Measurements from ENCODE around the gene GREB1.

Gene GREB1

DNA sequence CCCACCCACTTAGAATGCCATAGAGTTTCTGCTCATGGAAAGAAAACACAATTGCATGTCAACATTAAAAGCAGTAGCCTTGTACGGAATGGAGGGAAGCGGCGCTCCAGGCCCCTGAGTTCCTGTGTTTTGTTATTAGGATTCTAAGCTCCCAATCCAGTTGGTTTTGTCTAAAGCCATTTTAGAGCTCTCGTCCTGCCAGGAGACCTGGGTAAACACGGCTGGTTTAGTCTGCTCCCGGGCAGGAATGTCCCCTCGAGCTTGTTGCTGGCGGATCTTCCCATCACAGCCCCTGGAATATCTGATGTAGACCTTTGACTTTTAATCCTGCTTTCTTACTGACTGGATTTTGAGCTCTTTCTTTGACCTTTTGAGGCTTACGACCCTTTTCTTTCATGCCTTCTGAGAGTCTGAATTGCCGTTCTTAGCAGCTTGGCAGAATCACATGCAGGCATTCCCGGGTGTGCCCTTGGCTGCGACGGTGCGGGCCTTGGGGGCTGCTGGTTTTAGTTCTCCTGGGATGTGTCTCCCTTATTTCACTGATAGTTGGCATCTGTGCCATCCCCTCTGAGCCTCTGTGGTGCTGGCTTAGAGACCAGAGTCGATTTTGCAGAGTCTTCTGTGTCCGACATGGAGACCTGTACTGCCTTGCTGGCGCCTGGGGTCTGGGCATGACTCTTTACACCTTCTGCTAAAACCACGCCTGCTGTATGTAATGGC, 25.4 kb downstream of the GREB1 start:
- H3K9ac ChIP-seq (ENCODE audit: low read depth, low read length), result no peak overlapping the region
- no peaks in the 10 kb centered on the region for H3K27me3 ChIP-seq (ENCODE audit: control insufficient read depth, insufficient read depth, low read length)
- H3K4me3 ChIP-seq (ENCODE audit: low read depth, low read length), result no peak overlapping the region
- H3K9me3 ChIP-seq (ENCODE audit: control insufficient read depth, insufficient read depth, low read length), result no peaks in the 10 kb centered on the region
- H3K36me3 ChIP-seq (ENCODE audit: control insufficient read depth, insufficient read depth, low read length), result no peaks in the 10 kb centered on the region
- no peaks in the 10 kb centered on the region for H3K4me1 ChIP-seq (ENCODE audit: control insufficient read depth, insufficient read depth, low read length)

DNA sequence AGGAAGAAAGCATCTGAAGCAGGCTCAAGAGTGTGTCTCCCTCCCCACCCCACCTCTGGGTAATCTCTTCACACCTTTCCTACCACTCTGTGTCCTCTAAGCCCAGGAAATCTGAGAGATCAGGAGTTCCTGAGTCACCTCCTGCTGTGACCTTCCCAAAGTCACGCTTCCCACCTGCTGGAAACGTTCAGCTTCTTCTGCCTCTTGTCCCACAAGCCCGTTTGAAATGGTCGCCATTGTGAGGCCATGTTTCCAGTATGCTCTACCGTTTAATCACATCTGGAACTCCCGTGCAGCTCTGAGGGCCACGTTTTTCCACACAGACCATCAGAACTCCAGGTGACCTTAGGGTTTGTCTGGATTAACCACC, 25.9 kb downstream of the GREB1 start:
- Histone ChIP-seq H3K9ac (ENCODE audit: low read depth, low read length) (no peak overlapping the region), H3K4me1 (ENCODE audit: control insufficient read depth, insufficient read depth, low read length) (no peaks in the 10 kb centered on the region), H3K4me3 (ENCODE audit: low read depth, low read length) (no peak overlapping the region), H3K27me3 (ENCODE audit: control insufficient read depth, insufficient read depth, low read length) (no peaks in the 10 kb centered on the region), H3K36me3 (ENCODE audit: control insufficient read depth, insufficient read depth, low read length) (no peaks in the 10 kb centered on the region), H3K9me3 (ENCODE audit: control insufficient read depth, insufficient read depth, low read length) (no peaks in the 10 kb centered on the region)

DNA sequence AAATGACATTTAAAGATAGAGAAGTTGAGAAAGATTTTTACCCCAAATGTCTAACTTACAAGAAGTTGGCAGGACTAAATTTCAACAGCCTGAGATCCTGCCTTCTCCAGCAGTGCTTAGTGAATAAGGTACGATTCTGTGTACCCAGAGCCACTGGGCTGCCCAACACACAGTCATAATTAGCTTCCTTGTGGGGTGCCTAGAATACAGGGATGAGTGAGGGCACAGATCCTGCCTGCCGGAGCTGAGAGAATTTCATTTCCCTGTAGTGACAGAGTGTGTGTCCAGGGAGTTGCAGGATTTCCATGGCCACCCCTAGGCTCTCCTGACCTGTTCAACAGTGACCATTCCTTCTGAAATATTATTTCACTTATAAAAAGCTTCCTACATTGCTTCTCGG, 27.0 kb downstream of the GREB1 start:
- Histone ChIP-seq H3K27me3 (ENCODE audit: control insufficient read depth, insufficient read depth, low read length) (no peaks in the 10 kb centered on the region), H3K9me3 (ENCODE audit: control insufficient read depth, insufficient read depth, low read length) (no peaks in the 10 kb centered on the region), H3K4me1 (ENCODE audit: control insufficient read depth, insufficient read depth, low read length) (no peaks in the 10 kb centered on the region), H3K4me3 (ENCODE audit: low read depth, low read length) (no peak overlapping the region), H3K9ac (ENCODE audit: low read depth, low read length) (no peak overlapping the region), H3K36me3 (ENCODE audit: control insufficient read depth, insufficient read depth, low read length) (no peaks in the 10 kb centered on the region)

DNA sequence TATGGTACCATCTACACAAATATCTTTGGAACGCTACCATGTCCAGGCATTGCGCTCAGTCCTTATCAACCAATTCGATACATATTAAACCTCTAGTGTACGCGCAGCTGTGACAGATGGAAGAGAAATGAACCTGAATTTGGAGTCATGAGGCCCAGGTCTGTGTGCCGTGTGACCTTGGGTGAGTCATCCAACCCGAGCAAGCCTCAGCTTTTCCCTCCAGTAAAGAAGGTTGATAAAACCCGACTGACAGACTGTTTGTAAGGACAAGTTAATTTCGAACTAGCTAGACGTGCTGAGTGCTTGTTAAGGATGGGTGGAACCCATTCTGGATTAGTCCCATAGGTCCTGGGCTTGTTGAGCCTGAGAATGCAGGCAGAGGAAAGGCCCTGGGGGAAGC, 28.2 kb downstream of the GREB1 start:
- H3K4me1 ChIP-seq (ENCODE audit: control insufficient read depth, insufficient read depth, low read length), result no peaks in the 10 kb centered on the region
- no peaks in the 10 kb centered on the region for H3K9me3 ChIP-seq (ENCODE audit: control insufficient read depth, insufficient read depth, low read length)
- H3K27me3 ChIP-seq (ENCODE audit: control insufficient read depth, insufficient read depth, low read length), result no peaks in the 10 kb centered on the region
- H3K36me3 ChIP-seq (ENCODE audit: control insufficient read depth, insufficient read depth, low read length), result no peaks in the 10 kb centered on the region
- no peak overlapping the region for H3K9ac ChIP-seq (ENCODE audit: low read depth, low read length)
- H3K4me3 ChIP-seq (ENCODE audit: low read depth, low read length), result no peak overlapping the region

DNA sequence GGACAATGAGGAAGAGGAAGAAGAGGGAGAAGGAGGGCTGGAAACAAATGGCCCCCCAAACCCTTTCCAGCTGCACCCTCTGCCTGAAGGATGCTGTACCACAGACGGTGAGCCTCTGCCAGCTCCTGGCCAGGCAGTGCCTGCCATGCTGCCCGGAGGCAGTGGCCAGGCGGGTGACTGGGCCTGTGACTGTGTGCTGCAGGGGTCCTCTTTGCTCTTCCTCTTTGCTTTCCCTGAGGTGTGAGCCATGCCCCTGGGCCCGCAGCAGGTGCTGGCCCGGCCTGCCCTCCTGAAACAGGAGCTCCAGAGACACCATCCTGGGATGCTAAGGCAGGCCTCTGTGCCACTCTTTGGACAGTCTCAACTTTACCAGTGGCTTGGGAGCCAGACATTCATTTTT, 28.6 kb downstream of the GREB1 start:
- H3K9me3 ChIP-seq (ENCODE audit: control insufficient read depth, insufficient read depth, low read length), result no peaks in the 10 kb centered on the region
- no peaks in the 10 kb centered on the region for H3K36me3 ChIP-seq (ENCODE audit: control insufficient read depth, insufficient read depth, low read length)
- no peak overlapping the region for H3K4me3 ChIP-seq (ENCODE audit: low read depth, low read length)
- H3K9ac ChIP-seq (ENCODE audit: low read depth, low read length), result no peak overlapping the region
- no peaks in the 10 kb centered on the region for H3K27me3 ChIP-seq (ENCODE audit: control insufficient read depth, insufficient read depth, low read length)
- no peaks in the 10 kb centered on the region for H3K4me1 ChIP-seq (ENCODE audit: control insufficient read depth, insufficient read depth, low read length)

DNA sequence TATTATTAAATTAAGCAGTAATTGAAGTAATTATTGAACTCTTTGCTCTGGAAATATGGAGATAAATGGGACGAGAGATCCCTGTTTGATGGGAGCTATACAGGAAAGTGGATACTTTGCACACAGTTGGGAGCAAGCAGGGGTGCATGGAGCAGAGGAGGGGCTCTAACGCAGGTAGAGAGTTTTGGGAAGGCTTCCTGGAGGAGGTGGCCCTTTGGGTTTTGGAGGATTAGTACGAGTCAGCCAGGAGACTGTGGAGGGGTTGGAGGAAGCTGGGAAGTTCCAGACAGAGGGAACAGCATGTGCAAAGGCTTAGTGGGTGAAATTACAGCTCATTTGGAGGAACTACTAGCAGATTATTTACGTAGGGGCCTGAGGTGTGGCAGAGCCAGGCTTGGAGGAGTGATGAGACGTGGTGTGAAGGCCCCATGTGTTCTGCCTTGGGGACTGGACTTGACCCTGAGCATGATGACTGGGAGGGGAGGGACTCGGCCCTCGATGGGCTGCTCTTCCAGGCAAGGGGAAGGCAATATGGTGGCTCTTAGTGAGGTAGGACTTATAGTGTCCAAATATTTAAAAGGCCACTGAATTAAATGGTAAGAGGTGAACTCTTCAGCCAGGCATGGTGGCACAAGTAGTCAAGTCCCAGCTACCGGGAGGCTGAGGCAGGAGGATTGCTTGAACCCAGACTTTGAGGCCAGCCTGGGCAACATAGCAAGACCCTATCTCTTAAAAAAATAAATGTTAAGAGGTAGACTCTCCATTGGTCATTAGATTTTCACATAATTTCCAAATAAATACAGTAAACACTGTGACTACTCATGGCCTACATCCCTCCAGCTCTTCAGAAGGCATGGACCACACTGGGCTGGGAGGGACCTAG, 30.2 kb downstream of the GREB1 start:
- no peaks in the 10 kb centered on the region for H3K9me3 ChIP-seq (ENCODE audit: control insufficient read depth, insufficient read depth, low read length)
- no peaks in the 10 kb centered on the region for H3K4me1 ChIP-seq (ENCODE audit: control insufficient read depth, insufficient read depth, low read length)
- no peak overlapping the region for H3K9ac ChIP-seq (ENCODE audit: low read depth, low read length)
- peaks cover 2% of the 10 kb centered on the region for H3K36me3 ChIP-seq (ENCODE audit: control insufficient read depth, insufficient read depth, low read length)
- no peaks in the 10 kb centered on the region for H3K27me3 ChIP-seq (ENCODE audit: control insufficient read depth, insufficient read depth, low read length)
- no peak overlapping the region for H3K4me3 ChIP-seq (ENCODE audit: low read depth, low read length)

DNA sequence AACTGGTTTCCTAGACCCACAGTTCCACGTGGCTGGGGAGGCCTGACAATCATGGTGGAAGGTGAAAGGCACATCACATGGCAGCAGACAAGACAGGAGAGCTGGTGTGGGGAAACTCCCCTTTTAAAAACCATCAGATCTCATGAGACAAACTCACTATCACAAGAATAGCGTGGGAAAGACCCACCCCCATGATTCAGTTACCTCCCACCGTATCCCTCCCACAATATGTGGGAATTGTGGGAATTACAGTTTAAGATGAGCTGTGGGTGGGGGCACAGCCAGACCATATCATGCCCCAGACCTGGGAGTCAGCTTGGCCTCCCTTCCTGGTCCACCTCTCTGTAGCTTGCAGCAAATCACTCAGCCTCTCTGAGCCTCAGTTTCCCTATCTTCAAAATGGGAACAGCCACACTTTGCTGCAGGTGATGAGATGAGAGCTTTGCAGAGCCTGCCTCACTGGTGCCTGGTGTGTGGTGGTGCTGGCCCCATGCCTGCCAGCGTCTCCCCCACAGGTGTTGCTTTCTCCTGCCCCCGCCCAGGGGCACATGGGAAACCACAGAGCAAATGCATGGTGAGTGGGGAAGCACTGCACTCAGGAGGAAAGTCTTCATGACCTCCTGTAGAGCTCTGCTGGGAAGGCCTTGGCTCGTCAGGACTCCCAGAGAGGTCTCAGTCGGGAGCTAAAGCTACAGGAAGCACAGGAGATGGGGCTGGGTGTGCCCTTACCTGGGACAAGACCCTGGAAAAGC, 31.1 kb downstream of the GREB1 start:
- Histone ChIP-seq H3K9me3 (ENCODE audit: control insufficient read depth, insufficient read depth, low read length) (no peaks in the 10 kb centered on the region), H3K36me3 (ENCODE audit: control insufficient read depth, insufficient read depth, low read length) (peaks cover 2% of the 10 kb centered on the region), H3K27me3 (ENCODE audit: control insufficient read depth, insufficient read depth, low read length) (no peaks in the 10 kb centered on the region), H3K4me1 (ENCODE audit: control insufficient read depth, insufficient read depth, low read length) (no peaks in the 10 kb centered on the region), H3K4me3 (ENCODE audit: low read depth, low read length) (no peak overlapping the region), H3K9ac (ENCODE audit: low read depth, low read length) (no peak overlapping the region)

DNA sequence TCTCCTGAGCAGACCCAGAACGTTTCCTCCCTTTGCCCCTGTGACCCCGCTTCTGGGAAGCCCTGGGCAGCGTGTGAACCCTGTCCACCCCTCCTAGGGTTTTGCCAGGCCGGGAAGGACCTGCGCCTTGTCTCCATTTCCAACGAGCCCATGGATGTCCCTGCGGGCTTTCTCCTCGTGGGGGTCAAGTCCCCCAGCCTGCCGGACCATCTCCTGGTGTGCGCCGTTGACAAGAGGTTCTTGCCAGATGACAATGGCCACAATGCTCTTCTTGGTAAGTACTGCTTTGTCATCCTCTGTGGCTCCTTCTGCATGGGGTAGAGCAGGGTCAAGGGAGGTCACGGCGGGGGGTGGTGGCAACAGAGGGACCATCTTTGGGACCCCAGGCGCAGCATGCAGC, 32.5 kb downstream of the GREB1 start:
- peaks cover 2% of the 10 kb centered on the region for H3K36me3 ChIP-seq (ENCODE audit: control insufficient read depth, insufficient read depth, low read length)
- no peaks in the 10 kb centered on the region for H3K9me3 ChIP-seq (ENCODE audit: control insufficient read depth, insufficient read depth, low read length)

DNA sequence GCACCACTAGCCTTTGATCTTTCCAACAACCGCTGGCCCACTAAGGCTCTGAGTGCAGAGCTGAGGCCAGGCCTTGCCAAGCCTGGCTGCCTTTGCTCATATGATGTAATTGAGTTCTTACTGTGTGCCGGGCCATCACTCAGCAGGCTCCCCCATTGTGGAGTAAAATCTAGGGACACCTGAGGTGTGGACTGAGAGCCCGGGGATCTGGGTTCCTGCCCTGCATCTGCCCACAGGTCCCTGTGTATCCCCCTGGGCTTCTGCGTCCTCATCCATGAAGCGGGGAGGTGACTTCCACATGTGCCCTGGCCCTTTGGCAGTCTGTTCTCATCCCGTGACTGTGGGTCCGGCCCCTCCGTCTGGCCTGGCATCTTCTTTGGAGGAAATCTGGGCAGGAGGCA, 33.8 kb downstream of the GREB1 start:
- no peak overlapping the region for H3K9ac ChIP-seq (ENCODE audit: low read depth, low read length)
- H3K9me3 ChIP-seq (ENCODE audit: control insufficient read depth, insufficient read depth, low read length), result no peaks in the 10 kb centered on the region
- no peak overlapping the region for H3K4me3 ChIP-seq (ENCODE audit: low read depth, low read length)

More for the DNA sequence above, 32.5 kb downstream of the GREB1 start:
- Histone ChIP-seq H3K4me3 (ENCODE audit: low read depth, low read length) (no peak overlapping the region), H3K4me1 (ENCODE audit: control insufficient read depth, insufficient read depth, low read length) (no peaks in the 10 kb centered on the region), H3K27me3 (ENCODE audit: control insufficient read depth, insufficient read depth, low read length) (no peaks in the 10 kb centered on the region), H3K9ac (ENCODE audit: low read depth, low read length) (no peak overlapping the region)

DNA sequence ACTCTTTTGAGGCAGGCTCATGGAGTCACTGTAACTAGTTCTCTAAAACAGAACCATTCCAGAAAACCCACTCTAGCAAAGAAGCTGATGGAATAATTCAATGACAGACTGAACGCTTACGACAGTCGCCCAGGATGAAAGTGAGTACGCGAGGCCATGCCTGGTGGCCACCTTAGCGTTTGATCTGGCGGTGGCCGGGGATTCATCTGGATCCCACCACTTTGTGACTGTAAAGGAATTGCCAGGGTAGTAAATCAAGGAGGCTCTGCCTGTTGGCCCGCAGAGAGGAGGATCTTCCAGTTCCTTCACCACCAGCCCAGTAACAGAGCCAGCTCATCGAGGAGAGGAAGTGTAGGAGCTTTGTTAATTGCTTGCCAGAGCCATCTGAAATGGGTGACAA, 34.6 kb downstream of the GREB1 start:
- no peaks in the 10 kb centered on the region for H3K27me3 ChIP-seq (ENCODE audit: control insufficient read depth, insufficient read depth, low read length)
- no peaks in the 10 kb centered on the region for H3K9me3 ChIP-seq (ENCODE audit: control insufficient read depth, insufficient read depth, low read length)
- H3K4me3 ChIP-seq (ENCODE audit: low read depth, low read length), result no peak overlapping the region
- peaks cover 2% of the 10 kb centered on the region for H3K36me3 ChIP-seq (ENCODE audit: control insufficient read depth, insufficient read depth, low read length)
- H3K4me1 ChIP-seq (ENCODE audit: control insufficient read depth, insufficient read depth, low read length), result peaks cover 5% of the 10 kb centered on the region
- no peak overlapping the region for H3K9ac ChIP-seq (ENCODE audit: low read depth, low read length)

More for the DNA sequence above, 33.8 kb downstream of the GREB1 start:
- H3K36me3 ChIP-seq (ENCODE audit: control insufficient read depth, insufficient read depth, low read length), result peaks cover 2% of the 10 kb centered on the region
- no peaks in the 10 kb centered on the region for H3K27me3 ChIP-seq (ENCODE audit: control insufficient read depth, insufficient read depth, low read length)
- H3K4me1 ChIP-seq (ENCODE audit: control insufficient read depth, insufficient read depth, low read length), result no peaks in the 10 kb centered on the region

DNA sequence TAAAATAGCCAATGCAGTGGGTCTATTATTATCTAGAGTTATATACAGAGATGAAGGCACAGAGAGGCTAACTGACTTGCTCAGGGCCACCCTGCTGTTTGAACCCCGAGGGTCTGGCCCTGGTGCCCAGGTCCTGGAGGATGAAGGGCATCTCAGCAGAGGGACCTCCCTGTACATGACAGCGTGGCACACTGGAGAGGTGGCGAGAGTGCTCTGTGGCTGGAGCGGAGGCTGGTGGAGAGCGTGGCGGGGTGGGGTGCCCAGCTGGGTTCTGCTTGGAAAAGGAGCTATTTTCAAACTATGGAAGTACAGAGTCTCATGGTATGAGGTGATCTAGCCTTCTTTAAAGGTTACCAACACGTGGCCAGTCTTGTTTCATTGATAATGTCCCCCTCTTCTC, 35.8 kb downstream of the GREB1 start:
- peaks cover 10% of the 10 kb centered on the region for H3K4me1 ChIP-seq (ENCODE audit: control insufficient read depth, insufficient read depth, low read length)
- H3K4me3 ChIP-seq (ENCODE audit: low read depth, low read length), result no peak overlapping the region
- H3K9me3 ChIP-seq (ENCODE audit: control insufficient read depth, insufficient read depth, low read length), result no peaks in the 10 kb centered on the region
- peaks cover 2% of the 10 kb centered on the region for H3K36me3 ChIP-seq (ENCODE audit: control insufficient read depth, insufficient read depth, low read length)
- no peak overlapping the region for H3K9ac ChIP-seq (ENCODE audit: low read depth, low read length)
- H3K27me3 ChIP-seq (ENCODE audit: control insufficient read depth, insufficient read depth, low read length), result no peaks in the 10 kb centered on the region

All from iPS-15b (cell line).